Skeletal muscle tissue (tissue), 4 donors: ENCODE measurements around the gene PARK7. TPM values are rescaled to one million over a fixed set of nuclear protein-coding genes. Genes with fewer than 3 reads are reported as not detected.

ENCODE experiments used
- H3K27ac ChIP-seq: one replicate; pipeline ENCODE4 v1.7.0; 2013; ENCODE audit warnings: mild to moderate bottlenecking, low read depth, low read length, inconsistent platforms
- H3K27me3 ChIP-seq, 3 donors: one replicate each; pipeline ENCODE4 v1.7.0; 2013; ENCODE audit warnings: low read length in 3 of 3; ENCODE audit not compliant: control insufficient read depth in 3 of 3, insufficient read depth in 3 of 3
- H3K36me3 ChIP-seq, 3 donors: one replicate each; pipeline ENCODE4 v1.7.0; 2013; ENCODE audit warnings: low read length in 3 of 3; ENCODE audit not compliant: control insufficient read depth in 3 of 3, insufficient read depth in 3 of 3
- H3K4me1 ChIP-seq, 3 donors: one replicate each; pipeline ENCODE4 v1.7.0; 2013; ENCODE audit warnings: low read length in 3 of 3, mild to moderate bottlenecking in 3 of 3; ENCODE audit not compliant: control insufficient read depth in 3 of 3, insufficient read depth in 3 of 3
- H3K4me3 ChIP-seq, 3 donors: one replicate each; pipeline ENCODE4 v1.7.0; 2013; ENCODE audit warnings: low read length in 3 of 3
- H3K9ac ChIP-seq, 3 donors: one replicate each; pipeline ENCODE4 v1.7.0; 2013; ENCODE audit warnings: low read length in 3 of 3, mild to moderate bottlenecking in 3 of 3, moderate library complexity in 2 of 3, low read depth in 1 of 3
- H3K9me3 ChIP-seq, 3 donors: one replicate each; pipeline ENCODE4 v1.7.0; 2013; ENCODE audit warnings: low read length in 3 of 3; ENCODE audit not compliant: control insufficient read depth in 3 of 3
- total RNA-seq: library from RNA; depleted of rRNA; stranded (reverse); fragments of >200 nt; gene quantifications from one replicate; pipeline ENCODE4 v1.2.3, GENCODE V29; 2014
- donor health status: Osteomylitis.

Gene PARK7
- total RNA-seq, 1 donor from 2014 or later = 261 TPM

GRCh38 chr1:8013800-8014199 is 52.3 kb downstream of the PARK7 start:
- Histone ChIP-seq H3K9ac (no peak overlapping the region), H3K27me3 (no peaks in the 10 kb centered on the region), H3K4me1 (peaks cover 49 to 69% (median 50%) of the 10 kb centered on the region in 3 donors), H3K9me3 (no peaks in the 10 kb centered on the region), H3K4me3 (no peak overlapping the region), H3K27ac (no peak overlapping the region), H3K36me3 (peaks cover 11 to 22% (median 19%) of the 10 kb centered on the region in 3 donors)

DNA sequence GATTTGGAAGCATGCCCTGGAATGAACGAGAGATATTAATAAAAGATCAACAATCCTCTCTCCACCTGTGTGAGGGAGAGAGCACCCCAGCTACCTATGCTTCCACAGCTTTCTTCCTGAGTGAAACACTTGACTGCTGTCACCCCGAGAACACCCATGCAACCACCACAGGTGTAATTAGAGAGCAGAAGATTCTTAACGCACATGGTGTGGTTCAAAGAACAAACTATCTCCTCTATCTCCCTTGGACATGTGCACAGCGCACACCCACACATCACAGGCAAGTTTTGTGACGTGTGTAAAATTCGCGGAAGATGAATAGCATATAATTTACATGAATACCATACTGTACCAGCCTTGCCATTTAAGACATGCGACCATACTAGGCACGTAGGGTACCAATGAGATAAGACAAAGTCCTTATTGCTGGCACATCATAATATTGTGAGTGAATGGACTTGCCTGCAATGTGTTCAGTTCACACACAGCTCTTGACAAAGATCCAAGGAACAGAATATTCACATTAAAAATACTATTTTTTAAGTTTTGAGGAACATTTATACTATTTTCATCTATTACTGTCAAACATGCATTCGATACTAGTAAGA is 53.0 kb downstream of the PARK7 start:
- H3K27ac ChIP-seq = no peak overlapping the region
- H3K9ac ChIP-seq = no peak overlapping the region
- no peak overlapping the region for H3K4me3 ChIP-seq
- H3K4me1 ChIP-seq = peaks cover 50 to 69% (median 53%) of the 10 kb centered on the region in 3 donors
- no peaks in the 10 kb centered on the region for H3K9me3 ChIP-seq
- no peaks in the 10 kb centered on the region for H3K27me3 ChIP-seq
- peaks cover 11 to 22% (median 19%) of the 10 kb centered on the region in 3 donors for H3K36me3 ChIP-seq

- peak overlapping the region; percentile 61 to 66 (median 65) for H3K9ac ChIP-seq
- H3K27me3 ChIP-seq = no peaks in the 10 kb centered on the region
- peak overlapping the region; percentile 37 to 51 (median 37) for H3K4me3 ChIP-seq
- H3K4me1 ChIP-seq = peaks cover 45 to 61% (median 50%) of the 10 kb centered on the region in 3 donors
- peak overlapping the region; percentile 59 for H3K27ac ChIP-seq
- no peaks in the 10 kb centered on the region for H3K9me3 ChIP-seq
- H3K36me3 ChIP-seq = peaks cover 11 to 22% (median 19%) of the 10 kb centered on the region in 3 donors
Measured at GRCh38 chr1:8015036-8015808, 53.7 kb downstream of the PARK7 start.

- Histone ChIP-seq H3K27ac (peak overlapping the region; percentile 59), H3K4me1 (peaks cover 42 to 56% (median 48%) of the 10 kb centered on the region in 3 donors), H3K27me3 (no peaks in the 10 kb centered on the region), H3K36me3 (peaks cover 11 to 20% (median 19%) of the 10 kb centered on the region in 3 donors), H3K9me3 (no peaks in the 10 kb centered on the region), H3K4me3 (no peak overlapping the region), H3K9ac (peak overlapping the region in 2 of 3 donors; percentile 58 to 65)
Measured at GRCh38 chr1:8015809-8016165, 54.3 kb downstream of the PARK7 start.

GRCh38 chr1:8016210-8016894 is 54.8 kb downstream of the PARK7 start:
- Histone ChIP-seq H3K4me3 (no peak overlapping the region), H3K9me3 (no peaks in the 10 kb centered on the region), H3K27me3 (no peaks in the 10 kb centered on the region), H3K9ac (peak overlapping the region; percentile 27 to 58 (median 27)), H3K36me3 (peaks cover 11 to 20% (median 19%) of the 10 kb centered on the region in 3 donors), H3K27ac (peak overlapping the region; percentile 59), H3K4me1 (peaks cover 39 to 50% (median 44%) of the 10 kb centered on the region in 3 donors)

GRCh38 chr1:8016895-8017241 is 55.4 kb downstream of the PARK7 start:
- peaks cover 38 to 48% (median 39%) of the 10 kb centered on the region in 3 donors for H3K4me1 ChIP-seq
- no peak overlapping the region for H3K4me3 ChIP-seq
- no peak overlapping the region for H3K9ac ChIP-seq
- H3K27me3 ChIP-seq = no peaks in the 10 kb centered on the region
- H3K27ac ChIP-seq = no peak overlapping the region
- H3K9me3 ChIP-seq = no peaks in the 10 kb centered on the region
- peaks cover 11 to 20% (median 19%) of the 10 kb centered on the region in 3 donors for H3K36me3 ChIP-seq

DNA sequence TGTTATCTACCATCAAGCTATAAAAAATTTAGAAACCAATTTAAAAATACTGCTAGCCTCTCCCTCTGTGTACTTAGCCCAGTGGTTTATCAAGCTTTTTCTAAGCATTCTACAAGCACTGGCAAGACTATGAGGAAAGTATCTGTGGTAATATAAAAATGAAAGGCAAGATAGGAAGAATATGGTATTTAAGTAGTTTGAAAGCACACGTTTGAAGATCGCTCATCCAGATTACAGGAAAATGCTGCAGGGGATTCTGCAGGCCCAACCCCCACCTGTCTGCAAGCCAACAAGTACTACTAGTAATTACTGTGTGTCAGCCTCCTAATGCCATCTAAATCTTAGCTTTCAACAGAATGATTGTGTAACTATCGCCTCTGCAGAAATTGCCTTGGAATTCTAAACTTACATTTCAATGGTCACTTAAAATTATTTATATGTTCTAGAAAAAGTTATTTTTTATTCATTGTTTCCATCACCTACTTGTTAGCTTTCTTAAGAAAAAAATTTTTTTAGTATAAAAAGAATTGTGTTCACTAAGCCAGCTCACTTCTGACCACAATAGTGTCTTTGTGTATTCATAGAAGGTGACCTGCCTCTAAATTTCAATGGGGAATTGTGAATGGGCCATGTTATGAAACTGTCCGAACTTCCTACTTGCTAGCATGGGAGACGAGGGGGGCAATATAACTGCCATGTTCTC is 56.1 kb downstream of the PARK7 start:
- H3K4me3 ChIP-seq = no peak overlapping the region
- no peaks in the 10 kb centered on the region for H3K27me3 ChIP-seq
- H3K27ac ChIP-seq = no peak overlapping the region
- H3K4me1 ChIP-seq = peaks cover 33 to 43% (median 42%) of the 10 kb centered on the region in 3 donors
- H3K9ac ChIP-seq = peak overlapping the region in 1 of 3 donors; percentile 12
- H3K36me3 ChIP-seq = peaks cover 11 to 19% (median 15%) of the 10 kb centered on the region in 3 donors
- H3K9me3 ChIP-seq = no peaks in the 10 kb centered on the region

DNA sequence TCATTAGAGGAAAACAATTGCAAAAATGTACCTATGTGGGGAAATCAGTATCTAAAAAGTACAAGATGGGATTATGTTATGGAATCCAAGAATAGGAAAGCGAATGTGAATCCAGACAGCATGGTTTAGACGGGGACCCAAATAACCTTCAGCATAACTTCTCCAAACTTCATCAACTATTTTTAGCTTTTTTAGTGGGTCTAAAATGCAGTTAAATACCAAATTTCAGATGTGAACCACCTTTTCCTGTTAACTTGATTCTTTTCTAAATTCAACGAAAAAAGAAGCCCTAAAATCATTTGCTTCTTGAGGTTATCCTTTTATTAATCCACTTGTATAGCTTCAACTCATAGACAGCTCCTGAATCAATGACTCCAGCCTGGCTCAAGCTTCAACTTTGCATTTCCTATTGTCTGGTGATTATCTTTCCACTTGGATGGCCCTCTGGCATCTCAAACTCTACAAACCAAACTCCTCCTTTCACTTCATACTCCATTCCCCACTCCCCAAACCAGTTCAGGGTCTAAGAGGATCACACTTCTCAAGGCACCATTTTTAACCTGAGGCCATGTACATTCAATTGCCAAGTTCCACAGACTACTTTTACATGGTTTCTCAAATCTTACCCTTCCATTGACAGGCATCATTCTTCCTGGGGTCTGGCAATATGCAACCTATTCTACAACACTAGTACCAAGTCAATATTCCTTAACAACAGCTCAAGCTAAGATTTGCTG is 57.1 kb downstream of the PARK7 start:
- no peaks in the 10 kb centered on the region for H3K27me3 ChIP-seq
- no peak overlapping the region for H3K27ac ChIP-seq
- peaks cover 33 to 44% (median 44%) of the 10 kb centered on the region in 3 donors for H3K4me1 ChIP-seq
- no peaks in the 10 kb centered on the region for H3K9me3 ChIP-seq
- H3K9ac ChIP-seq = no peak overlapping the region
- no peak overlapping the region for H3K4me3 ChIP-seq
- peaks cover 5 to 8% (median 8%) of the 10 kb centered on the region in 3 donors for H3K36me3 ChIP-seq

DNA sequence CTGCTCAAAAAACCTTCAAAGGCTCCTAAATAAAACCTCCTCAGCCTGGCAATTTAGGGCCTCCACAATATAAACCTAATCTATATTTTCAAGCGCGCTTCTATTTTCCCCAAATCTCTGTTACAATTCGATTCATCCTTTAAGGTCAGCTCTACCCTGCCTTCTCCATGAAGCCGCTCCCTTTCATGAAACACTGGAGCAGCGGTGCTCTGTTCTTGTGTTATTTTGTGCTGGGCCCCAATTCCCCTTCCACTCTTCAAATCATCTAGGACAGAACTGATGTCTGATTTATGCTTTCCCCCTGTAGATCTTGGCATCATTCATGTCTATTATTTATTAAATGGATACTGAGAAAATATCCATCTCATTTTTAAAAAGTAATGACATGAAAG is 57.7 kb downstream of the PARK7 start:
- Histone ChIP-seq H3K27me3 (no peaks in the 10 kb centered on the region), H3K4me1 (peaks cover 33 to 48% (median 47%) of the 10 kb centered on the region in 3 donors), H3K27ac (no peak overlapping the region), H3K4me3 (no peak overlapping the region), H3K9me3 (no peaks in the 10 kb centered on the region), H3K9ac (no peak overlapping the region), H3K36me3 (peaks cover 3 to 4% (median 4%) of the 10 kb centered on the region in 3 donors)
